ENCODE measurements around the gene ATP8A1. TPM values are rescaled to one million over a fixed set of nuclear protein-coding genes. Genes with fewer than 3 reads are reported as not detected.
"Not testable (repeated sequence)": the region's sequence is repeated elsewhere in the genome, so short reads cannot be mapped to it uniquely, and the experiment has no call there.

ATP8A1 gene
- total RNA-seq, 1 experiment from 2014 or later, result 14.3 TPM

DNA sequence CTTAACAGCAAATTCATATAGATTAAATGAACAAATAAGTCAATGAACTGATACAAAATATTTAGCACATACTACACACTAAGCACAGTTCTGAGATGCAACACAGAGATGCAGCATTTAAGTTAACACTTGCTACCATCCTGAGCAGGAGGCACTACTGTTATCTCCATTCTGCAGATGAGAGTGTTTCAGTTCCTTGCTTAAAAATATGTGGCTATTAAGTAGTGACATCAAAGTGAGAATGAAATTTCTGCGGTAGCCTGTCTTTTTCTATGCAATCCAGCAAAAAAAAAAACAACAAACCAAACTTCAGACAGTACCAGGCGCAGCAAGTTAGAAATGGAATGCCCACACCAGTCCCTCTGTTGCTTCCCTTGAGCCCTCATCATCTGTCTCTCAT is 168.8 kb downstream of the ATP8A1 start (continued):
- TF ChIP-seq, protein P1, sequence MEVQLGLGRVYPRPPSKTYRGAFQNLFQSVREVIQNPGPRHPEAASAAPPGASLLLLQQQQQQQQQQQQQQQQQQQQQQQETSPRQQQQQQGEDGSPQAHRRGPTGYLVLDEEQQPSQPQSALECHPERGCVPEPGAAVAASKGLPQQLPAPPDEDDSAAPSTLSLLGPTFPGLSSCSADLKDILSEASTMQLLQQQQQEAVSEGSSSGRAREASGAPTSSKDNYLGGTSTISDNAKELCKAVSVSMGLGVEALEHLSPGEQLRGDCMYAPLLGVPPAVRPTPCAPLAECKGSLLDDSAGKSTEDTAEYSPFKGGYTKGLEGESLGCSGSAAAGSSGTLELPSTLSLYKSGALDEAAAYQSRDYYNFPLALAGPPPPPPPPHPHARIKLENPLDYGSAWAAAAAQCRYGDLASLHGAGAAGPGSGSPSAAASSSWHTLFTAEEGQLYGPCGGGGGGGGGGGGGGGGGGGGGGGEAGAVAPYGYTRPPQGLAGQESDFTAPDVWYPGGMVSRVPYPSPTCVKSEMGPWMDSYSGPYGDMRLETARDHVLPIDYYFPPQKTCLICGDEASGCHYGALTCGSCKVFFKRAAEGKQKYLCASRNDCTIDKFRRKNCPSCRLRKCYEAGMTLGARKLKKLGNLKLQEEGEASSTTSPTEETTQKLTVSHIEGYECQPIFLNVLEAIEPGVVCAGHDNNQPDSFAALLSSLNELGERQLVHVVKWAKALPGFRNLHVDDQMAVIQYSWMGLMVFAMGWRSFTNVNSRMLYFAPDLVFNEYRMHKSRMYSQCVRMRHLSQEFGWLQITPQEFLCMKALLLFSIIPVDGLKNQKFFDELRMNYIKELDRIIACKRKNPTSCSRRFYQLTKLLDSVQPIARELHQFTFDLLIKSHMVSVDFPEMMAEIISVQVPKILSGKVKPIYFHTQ (CRISPR knock-in tag; IDR thresholded peaks at IDR 0.05), result no peak
- TF ChIP-seq, protein P2, sequence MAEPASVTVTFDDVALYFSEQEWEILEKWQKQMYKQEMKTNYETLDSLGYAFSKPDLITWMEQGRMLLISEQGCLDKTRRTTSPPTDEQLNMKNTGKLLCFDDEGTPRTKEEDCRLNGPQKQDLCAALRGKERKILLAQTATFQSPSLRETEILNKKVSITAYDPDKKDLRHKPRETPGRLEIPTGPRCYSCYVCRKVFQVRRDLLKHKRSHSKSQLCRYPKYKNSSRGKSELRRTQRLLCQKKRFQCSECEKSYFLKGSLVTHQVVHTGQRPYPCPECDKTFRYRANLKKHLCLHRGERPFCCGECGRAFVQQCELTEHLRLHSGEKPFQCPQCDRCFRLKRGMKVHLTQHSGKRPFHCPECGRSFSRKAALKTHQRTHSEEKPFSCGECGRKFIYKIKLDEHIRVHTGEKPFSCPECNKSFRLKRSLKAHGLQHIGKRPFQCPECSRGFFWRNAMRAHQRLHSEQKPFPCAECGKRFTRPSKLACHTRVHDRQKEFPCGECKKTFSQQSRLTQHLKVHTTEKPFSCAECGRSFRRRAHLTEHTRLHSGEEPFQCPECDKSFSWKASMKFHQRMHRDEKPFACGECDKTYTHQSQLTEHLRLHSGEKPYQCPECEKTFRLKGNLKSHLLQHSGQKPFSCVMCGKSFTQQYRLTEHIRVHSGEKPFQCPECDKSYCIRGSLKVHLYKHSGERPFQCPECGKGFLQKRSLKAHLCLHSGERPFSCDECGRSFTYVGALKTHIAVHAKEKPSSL (CRISPR knock-in tag; conservative IDR thresholded peaks at IDR 0.05), result no peak
- TF ChIP-seq NFYB (CRISPR knock-in tag; conservative IDR thresholded peaks at IDR 0.05; ENCODE audit: low read depth), result no peak
- TF ChIP-seq NR1H2 (CRISPR knock-in tag; IDR thresholded peaks at IDR 0.05), result no peak

DNA sequence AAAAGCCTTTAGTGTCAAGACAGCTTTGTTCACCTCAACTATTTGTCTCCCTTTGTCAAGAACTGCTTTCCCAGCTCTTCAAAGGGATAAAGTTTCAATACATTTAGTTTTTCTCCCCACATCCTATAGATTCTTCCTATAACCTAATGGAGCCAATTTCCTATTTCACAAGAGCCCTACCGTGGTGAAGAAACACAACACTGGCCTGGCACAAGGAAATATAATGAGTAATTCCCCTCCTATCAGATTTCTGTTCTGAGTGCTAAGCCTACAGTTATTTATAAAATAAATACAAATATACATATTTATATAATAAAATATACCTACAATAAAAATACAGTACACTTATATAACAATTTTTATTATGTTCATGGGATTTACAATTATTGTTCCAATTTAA is 169.7 kb downstream of the ATP8A1 start:
- Mint-ChIP-seq H3K27ac (peak overlapping the region; percentile 93), H3K9me3 (no peaks in the 10 kb centered on the region), H3K27me3 (ENCODE audit: low read depth) (no peaks in the 10 kb centered on the region), H3K4me1 (peaks cover 89% of the 10 kb centered on the region), H3K4me3 (no peak overlapping the region), H3K36me3 (no peaks in the 10 kb centered on the region)
- ATAC-seq (no peak), DNase-seq (ENCODE audit: low spot score) (no peak)
- ChIA-PET CTCF (no interaction called here), POLR2A (no interaction called here)
- TF ChIP-seq, protein P3, sequence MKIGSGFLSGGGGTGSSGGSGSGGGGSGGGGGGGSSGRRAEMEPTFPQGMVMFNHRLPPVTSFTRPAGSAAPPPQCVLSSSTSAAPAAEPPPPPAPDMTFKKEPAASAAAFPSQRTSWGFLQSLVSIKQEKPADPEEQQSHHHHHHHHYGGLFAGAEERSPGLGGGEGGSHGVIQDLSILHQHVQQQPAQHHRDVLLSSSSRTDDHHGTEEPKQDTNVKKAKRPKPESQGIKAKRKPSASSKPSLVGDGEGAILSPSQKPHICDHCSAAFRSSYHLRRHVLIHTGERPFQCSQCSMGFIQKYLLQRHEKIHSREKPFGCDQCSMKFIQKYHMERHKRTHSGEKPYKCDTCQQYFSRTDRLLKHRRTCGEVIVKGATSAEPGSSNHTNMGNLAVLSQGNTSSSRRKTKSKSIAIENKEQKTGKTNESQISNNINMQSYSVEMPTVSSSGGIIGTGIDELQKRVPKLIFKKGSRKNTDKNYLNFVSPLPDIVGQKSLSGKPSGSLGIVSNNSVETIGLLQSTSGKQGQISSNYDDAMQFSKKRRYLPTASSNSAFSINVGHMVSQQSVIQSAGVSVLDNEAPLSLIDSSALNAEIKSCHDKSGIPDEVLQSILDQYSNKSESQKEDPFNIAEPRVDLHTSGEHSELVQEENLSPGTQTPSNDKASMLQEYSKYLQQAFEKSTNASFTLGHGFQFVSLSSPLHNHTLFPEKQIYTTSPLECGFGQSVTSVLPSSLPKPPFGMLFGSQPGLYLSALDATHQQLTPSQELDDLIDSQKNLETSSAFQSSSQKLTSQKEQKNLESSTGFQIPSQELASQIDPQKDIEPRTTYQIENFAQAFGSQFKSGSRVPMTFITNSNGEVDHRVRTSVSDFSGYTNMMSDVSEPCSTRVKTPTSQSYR (CRISPR knock-in tag; IDR thresholded peaks at IDR 0.05), result no peak
- TF ChIP-seq, protein P4, sequence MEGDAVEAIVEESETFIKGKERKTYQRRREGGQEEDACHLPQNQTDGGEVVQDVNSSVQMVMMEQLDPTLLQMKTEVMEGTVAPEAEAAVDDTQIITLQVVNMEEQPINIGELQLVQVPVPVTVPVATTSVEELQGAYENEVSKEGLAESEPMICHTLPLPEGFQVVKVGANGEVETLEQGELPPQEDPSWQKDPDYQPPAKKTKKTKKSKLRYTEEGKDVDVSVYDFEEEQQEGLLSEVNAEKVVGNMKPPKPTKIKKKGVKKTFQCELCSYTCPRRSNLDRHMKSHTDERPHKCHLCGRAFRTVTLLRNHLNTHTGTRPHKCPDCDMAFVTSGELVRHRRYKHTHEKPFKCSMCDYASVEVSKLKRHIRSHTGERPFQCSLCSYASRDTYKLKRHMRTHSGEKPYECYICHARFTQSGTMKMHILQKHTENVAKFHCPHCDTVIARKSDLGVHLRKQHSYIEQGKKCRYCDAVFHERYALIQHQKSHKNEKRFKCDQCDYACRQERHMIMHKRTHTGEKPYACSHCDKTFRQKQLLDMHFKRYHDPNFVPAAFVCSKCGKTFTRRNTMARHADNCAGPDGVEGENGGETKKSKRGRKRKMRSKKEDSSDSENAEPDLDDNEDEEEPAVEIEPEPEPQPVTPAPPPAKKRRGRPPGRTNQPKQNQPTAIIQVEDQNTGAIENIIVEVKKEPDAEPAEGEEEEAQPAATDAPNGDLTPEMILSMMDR (IDR thresholded peaks at IDR 0.05), result no peak
- TF ChIP-seq RELA (CRISPR knock-in tag; IDR thresholded peaks at IDR 0.05; ENCODE audit: borderline replicate concordance) (no peak), FOXP1 (CRISPR knock-in tag; IDR thresholded peaks at IDR 0.05; ENCODE audit: borderline replicate concordance) (no peak), KAT7 (CRISPR knock-in tag; IDR thresholded peaks at IDR 0.05; ENCODE audit: borderline replicate concordance) (no peak), JUN (CRISPR knock-in tag; IDR thresholded peaks at IDR 0.05) (no peak), SMAD3 (CRISPR knock-in tag; IDR thresholded peaks at IDR 0.05; ENCODE audit: borderline replicate concordance) (no peak), ZNF138 (CRISPR knock-in tag; conservative IDR thresholded peaks at IDR 0.05) (no peak)
- TF ChIP-seq, protein P5, sequence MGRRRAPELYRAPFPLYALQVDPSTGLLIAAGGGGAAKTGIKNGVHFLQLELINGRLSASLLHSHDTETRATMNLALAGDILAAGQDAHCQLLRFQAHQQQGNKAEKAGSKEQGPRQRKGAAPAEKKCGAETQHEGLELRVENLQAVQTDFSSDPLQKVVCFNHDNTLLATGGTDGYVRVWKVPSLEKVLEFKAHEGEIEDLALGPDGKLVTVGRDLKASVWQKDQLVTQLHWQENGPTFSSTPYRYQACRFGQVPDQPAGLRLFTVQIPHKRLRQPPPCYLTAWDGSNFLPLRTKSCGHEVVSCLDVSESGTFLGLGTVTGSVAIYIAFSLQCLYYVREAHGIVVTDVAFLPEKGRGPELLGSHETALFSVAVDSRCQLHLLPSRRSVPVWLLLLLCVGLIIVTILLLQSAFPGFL (CRISPR knock-in tag; IDR thresholded peaks at IDR 0.05; ENCODE audit: borderline replicate concordance), result no peak
- TF ChIP-seq, protein P2 (CRISPR knock-in tag; conservative IDR thresholded peaks at IDR 0.05), result no peak

DNA sequence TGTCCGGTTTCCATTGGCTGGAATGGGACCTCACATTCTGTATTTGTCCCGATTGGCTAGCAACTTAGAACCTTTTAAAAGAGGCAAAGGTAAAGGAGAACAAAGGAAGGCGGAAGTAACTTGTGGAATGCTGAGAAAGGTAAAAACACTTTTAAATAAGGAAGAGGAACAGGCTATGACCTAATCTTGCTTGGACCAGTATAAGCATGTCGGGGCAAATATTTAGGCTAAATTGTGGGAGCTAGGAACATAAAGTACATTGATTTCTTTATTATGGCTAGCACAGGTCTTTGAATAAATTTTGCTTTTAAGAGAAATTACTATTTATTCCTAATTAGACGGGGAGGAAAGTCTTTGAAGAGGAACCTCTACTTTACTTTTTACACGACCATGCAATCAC is 170.7 kb downstream of the ATP8A1 start:
- H3K9me3 Mint-ChIP-seq; DNase-seq (ENCODE audit: low spot score); H3K4me3 Mint-ChIP-seq; CTCF ChIA-PET; ATAC-seq; H3K36me3 Mint-ChIP-seq; H3K27me3 Mint-ChIP-seq (ENCODE audit: low read depth); POLR2A ChIA-PET: not testable (repeated sequence)
- Mint-ChIP-seq H3K4me1 (peaks cover 88% of the 10 kb centered on the region), H3K27ac (peak overlapping the region; percentile 93)
